OCI-LY7 (cell line): Measurements from ENCODE around the gene TMEM69.

Experiments used
- EZH2phosphoT487 ChIP-seq: fragments of 200-600 bp; sonication (generic); IDR thresholded peaks from 2 replicates; pipeline ENCODE4 v1.6.1; 2018; ENCODE audit warnings: low read depth, borderline replicate concordance, mild to moderate bottlenecking, mixed run types, antibody characterized with exemption, low read length, moderate library complexity, mixed read lengths
- TF ChIP-seq, protein P1 (sequence below): fragments of 200-600 bp; sonication (generic); conservative IDR thresholded peaks from 2 replicates; pipeline ENCODE4 v1.5.1; 2014; ENCODE audit warnings: mild to moderate bottlenecking, antibody characterized with exemption, low read length, moderate library complexity, mixed read lengths

DNA sequence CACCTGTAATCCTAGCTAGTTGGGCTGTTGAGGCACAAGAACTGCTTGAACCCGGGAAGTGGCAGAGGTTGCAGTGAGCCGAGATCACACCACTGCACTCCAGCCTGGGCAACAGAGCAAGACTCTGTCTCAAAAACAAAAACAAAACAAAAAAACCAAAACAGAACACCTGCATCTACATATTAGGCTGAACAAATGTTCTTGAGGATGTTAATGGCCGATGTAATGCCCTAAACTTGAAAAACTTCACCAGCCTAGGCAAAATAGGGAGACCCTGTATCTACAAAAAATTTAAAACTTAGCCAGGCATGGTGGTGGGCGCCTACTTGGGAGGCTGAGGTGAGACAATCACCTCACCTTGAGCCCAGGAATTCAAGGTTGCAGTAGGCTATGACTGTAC is 19.5 kb upstream of the TMEM69 start:
- TF ChIP-seq, protein P1, sequence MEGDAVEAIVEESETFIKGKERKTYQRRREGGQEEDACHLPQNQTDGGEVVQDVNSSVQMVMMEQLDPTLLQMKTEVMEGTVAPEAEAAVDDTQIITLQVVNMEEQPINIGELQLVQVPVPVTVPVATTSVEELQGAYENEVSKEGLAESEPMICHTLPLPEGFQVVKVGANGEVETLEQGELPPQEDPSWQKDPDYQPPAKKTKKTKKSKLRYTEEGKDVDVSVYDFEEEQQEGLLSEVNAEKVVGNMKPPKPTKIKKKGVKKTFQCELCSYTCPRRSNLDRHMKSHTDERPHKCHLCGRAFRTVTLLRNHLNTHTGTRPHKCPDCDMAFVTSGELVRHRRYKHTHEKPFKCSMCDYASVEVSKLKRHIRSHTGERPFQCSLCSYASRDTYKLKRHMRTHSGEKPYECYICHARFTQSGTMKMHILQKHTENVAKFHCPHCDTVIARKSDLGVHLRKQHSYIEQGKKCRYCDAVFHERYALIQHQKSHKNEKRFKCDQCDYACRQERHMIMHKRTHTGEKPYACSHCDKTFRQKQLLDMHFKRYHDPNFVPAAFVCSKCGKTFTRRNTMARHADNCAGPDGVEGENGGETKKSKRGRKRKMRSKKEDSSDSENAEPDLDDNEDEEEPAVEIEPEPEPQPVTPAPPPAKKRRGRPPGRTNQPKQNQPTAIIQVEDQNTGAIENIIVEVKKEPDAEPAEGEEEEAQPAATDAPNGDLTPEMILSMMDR = no peak
- TF ChIP-seq EZH2phosphoT487 = no peak
